ENCODE data around the gene ZFR.

GRCh38 chr5:32342656-32343055 lies 101.9 kb downstream of the ZFR start:
- TF ChIP-seq, protein P1, sequence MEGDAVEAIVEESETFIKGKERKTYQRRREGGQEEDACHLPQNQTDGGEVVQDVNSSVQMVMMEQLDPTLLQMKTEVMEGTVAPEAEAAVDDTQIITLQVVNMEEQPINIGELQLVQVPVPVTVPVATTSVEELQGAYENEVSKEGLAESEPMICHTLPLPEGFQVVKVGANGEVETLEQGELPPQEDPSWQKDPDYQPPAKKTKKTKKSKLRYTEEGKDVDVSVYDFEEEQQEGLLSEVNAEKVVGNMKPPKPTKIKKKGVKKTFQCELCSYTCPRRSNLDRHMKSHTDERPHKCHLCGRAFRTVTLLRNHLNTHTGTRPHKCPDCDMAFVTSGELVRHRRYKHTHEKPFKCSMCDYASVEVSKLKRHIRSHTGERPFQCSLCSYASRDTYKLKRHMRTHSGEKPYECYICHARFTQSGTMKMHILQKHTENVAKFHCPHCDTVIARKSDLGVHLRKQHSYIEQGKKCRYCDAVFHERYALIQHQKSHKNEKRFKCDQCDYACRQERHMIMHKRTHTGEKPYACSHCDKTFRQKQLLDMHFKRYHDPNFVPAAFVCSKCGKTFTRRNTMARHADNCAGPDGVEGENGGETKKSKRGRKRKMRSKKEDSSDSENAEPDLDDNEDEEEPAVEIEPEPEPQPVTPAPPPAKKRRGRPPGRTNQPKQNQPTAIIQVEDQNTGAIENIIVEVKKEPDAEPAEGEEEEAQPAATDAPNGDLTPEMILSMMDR (IDR thresholded peaks at IDR 0.05; ENCODE audit: insufficient read depth, low read length, poor library complexity, severe bottlenecking), result no peak
- TF ChIP-seq EZH2phosphoT487 (conservative IDR thresholded peaks at IDR 0.05; ENCODE audit: low read length), result no peak
